Stomach (tissue), 4 donors: Measurements from ENCODE around the gene INTS1.

Experiments used
- EP300 ChIP-seq: sonication (generic); formaldehyde crosslinking; IDR thresholded peaks from one replicate; pipeline ENCODE4 v1.6.1; 2017; ENCODE audit warnings: antibody characterized with exemption
- POLR2A ChIP-seq, 4 donors: fragments of 450-650 bp; IDR thresholded peaks; one replicate each; pipeline ENCODE4 v1.6.1; 2016; ENCODE audit warnings: antibody characterized with exemption in 4 of 4, control low read depth in 2 of 4, mild to moderate bottlenecking in 1 of 4, moderate library complexity in 1 of 4

DNA sequence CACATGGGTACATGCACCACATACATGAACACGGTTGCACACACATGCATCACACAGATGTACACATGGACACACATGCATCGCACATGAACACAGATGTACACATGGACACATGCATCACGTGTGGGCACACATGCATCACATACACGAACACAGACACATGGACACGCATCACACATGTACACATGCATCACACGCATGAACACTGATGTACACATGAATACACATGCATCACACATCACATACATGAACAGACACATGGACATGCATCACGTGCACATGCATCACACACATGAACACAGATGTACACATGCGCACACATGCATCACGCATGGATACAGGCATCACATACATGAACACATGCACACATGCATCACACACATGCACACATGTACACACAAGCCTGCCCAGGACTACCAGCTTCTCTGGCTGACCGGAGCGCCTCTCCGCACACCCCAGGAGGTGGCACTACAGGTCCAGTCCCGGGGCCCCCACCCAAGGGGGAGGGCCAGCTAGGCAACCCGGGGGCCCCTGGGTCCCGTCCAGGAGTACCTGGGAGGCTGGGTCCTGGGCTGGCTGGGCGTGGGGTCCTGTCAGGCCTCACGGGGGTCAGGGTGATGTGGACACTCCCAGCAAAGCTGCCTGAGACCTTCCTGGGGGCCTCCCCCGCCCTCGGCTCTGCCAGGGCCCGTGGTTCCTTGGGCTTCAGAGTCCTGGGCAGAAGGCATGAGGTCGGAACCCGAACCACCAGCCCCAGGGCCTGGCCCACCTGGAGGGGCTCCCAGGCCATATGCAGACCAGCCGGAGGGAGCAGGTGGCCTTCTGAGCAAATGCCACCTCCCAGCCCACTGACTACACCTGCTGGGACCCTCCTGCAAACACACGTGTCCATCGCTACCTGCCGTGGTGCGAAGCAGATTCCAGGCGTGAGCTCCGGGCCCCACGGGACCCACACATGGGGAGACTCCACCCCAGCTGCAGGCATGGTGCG, 64.5 kb downstream of the INTS1 start:
- TF ChIP-seq EP300 (no peak), POLR2A (IDR thresholded peaks at IDR 0.05) (no peak)
